IMR-90 (cell line): ENCODE measurements around the gene PLB1. TPM values are rescaled to one million over a fixed set of nuclear protein-coding genes. Genes with fewer than 3 reads are reported as not detected.

ENCODE experiments used
- ATAC-seq: fragments of 200-7000 bp; cut with Tn5 transposase; 2 replicates; pipeline ENCODE4 v1.9.1; 2020; ENCODE audit warnings: low read depth, mild to moderate bottlenecking, moderate library complexity
- BruUV-seq: library from RNA; stranded (reverse); fragments of 400-500 nt; replicated peaks from 2 replicates; lab custom pipeline; 2021; lab: Mats Ljungman, UMichigan
- CTCF ChIA-PET: fragments of 300-600 bp; formaldehyde crosslinking; extraction: SDS; loops from one replicate; lab custom pipeline; 2021; ENCODE audit warnings: antibody characterized with exemption; lab: Yijun Ruan, JAX
- POLR2A ChIA-PET: fragments of 300-600 bp; sonication (Branson Sonifier 250); formaldehyde crosslinking; loops from one replicate; lab custom pipeline; 2022; ENCODE audit warnings: antibody characterized with exemption; ENCODE audit not compliant: unreplicated experiment; lab: Charles Lee
- DNase-seq: peaks from one replicate; pipeline ENCODE4 v3.0.0; 2013
- H2AFZ ChIP-seq: replicated peaks from 2 replicates; pipeline ENCODE3; 2013; ENCODE audit warnings: low read length, mild to moderate bottlenecking; ENCODE audit not compliant: poor library complexity
- H2AK5ac ChIP-seq: 2 replicates; pipeline ENCODE4 v1.6.1; 2013; ENCODE audit warnings: low read depth, low read length, inconsistent platforms
- H2AK9ac ChIP-seq: replicated peaks from 2 replicates; pipeline ENCODE3; 2013; ENCODE audit warnings: mild to moderate bottlenecking, low read depth, low read length, moderate library complexity; ENCODE audit not compliant: poor library complexity
- H2BK120ac ChIP-seq: 2 replicates; pipeline ENCODE4 v1.6.1; 2013; ENCODE audit warnings: low read depth, low read length, inconsistent platforms
- H2BK15ac ChIP-seq: 3 replicates; pipeline ENCODE4 v1.6.1; 2013; ENCODE audit warnings: low read depth, low read length, inconsistent platforms
- H2BK20ac ChIP-seq: 2 replicates; pipeline ENCODE4 v1.6.1; 2013; ENCODE audit warnings: low read depth, mild to moderate bottlenecking, inconsistent platforms, low read length, moderate library complexity
- H2BK5ac ChIP-seq: 2 replicates; pipeline ENCODE4 v1.6.1; 2013; ENCODE audit warnings: mild to moderate bottlenecking, low read depth, low read length, inconsistent platforms; ENCODE audit not compliant: poor library complexity, severe bottlenecking
- H3K14ac ChIP-seq: replicated peaks from 2 replicates; pipeline ENCODE4 v1.6.1; 2013; ENCODE audit warnings: low read depth, low read length, inconsistent platforms
- H3K18ac ChIP-seq: 2 replicates; pipeline ENCODE4 v1.6.1; 2013; ENCODE audit warnings: low read depth, low read length, control low read depth
- H3K23ac ChIP-seq: 2 replicates; pipeline ENCODE4 v1.6.1; 2013; ENCODE audit warnings: low read depth, low read length, inconsistent platforms
- H3K27ac ChIP-seq: 2 replicates; pipeline ENCODE4 v1.5.1; 2013; ENCODE audit warnings: mild to moderate bottlenecking, control low read depth, low read length; ENCODE audit not compliant: insufficient read depth
- H3K27me3 ChIP-seq: 2 replicates; pipeline ENCODE4 v1.6.1; 2013; ENCODE audit warnings: low read length; ENCODE audit not compliant: control insufficient read depth, insufficient read depth
- H3K36me3 ChIP-seq: 2 replicates; pipeline ENCODE4 v1.6.1; 2013; ENCODE audit warnings: low read length, mixed read lengths; ENCODE audit not compliant: control insufficient read depth, insufficient read depth
- H3K4ac ChIP-seq: 2 replicates; pipeline ENCODE4 v1.6.1; 2013; ENCODE audit warnings: low read depth, low read length, inconsistent platforms
- H3K4me1 ChIP-seq: 2 replicates; pipeline ENCODE4 v1.6.1; 2013; ENCODE audit warnings: low read length, mixed read lengths; ENCODE audit not compliant: control insufficient read depth, insufficient read depth
- H3K4me2 ChIP-seq: 2 replicates; pipeline ENCODE4 v1.6.1; 2013; ENCODE audit warnings: low read depth, mild to moderate bottlenecking, control low read depth, low read length, moderate library complexity
- H3K4me3 ChIP-seq: 2 replicates; pipeline ENCODE4 v1.5.1; 2013; ENCODE audit warnings: low read depth, mild to moderate bottlenecking, control low read depth, low read length, moderate library complexity; ENCODE audit not compliant: insufficient read depth
- H3K56ac ChIP-seq: 2 replicates; pipeline ENCODE4 v1.6.1; 2013; ENCODE audit warnings: low read length, inconsistent platforms; ENCODE audit not compliant: insufficient read depth; ENCODE audit errors: extremely low read depth
- H3K79me1 ChIP-seq, 2 experiments: 2 replicates each; pipeline ENCODE4 v1.6.1; 2013; ENCODE audit warnings: low read length in 2 of 2, inconsistent platforms in 1 of 2, low read depth in 1 of 2
- H3K9ac ChIP-seq: 2 replicates; pipeline ENCODE4 v1.6.1; 2013; ENCODE audit warnings: low read depth, low read length, control low read depth
- H3K9me1 ChIP-seq: 2 replicates; pipeline ENCODE4 v1.6.1; 2013; ENCODE audit warnings: low read length, inconsistent platforms; ENCODE audit not compliant: insufficient read depth
- H3K9me3 ChIP-seq: 2 replicates; pipeline ENCODE4 v1.6.1; 2013; ENCODE audit warnings: low read length; ENCODE audit not compliant: control insufficient read depth, insufficient read depth
- H4K20me1 ChIP-seq: 2 replicates; pipeline ENCODE4 v1.6.1; 2013; ENCODE audit warnings: low read length, inconsistent platforms; ENCODE audit not compliant: insufficient read depth
- H4K5ac ChIP-seq: 2 replicates; pipeline ENCODE4 v1.6.1; 2013; ENCODE audit warnings: mild to moderate bottlenecking, low read depth, low read length, control low read depth
- H4K8ac ChIP-seq, 2 experiments: 2 replicates each; pipeline ENCODE4 v1.6.1; 2013; ENCODE audit warnings: low read depth in 2 of 2, low read length in 2 of 2, control low read depth in 1 of 2, inconsistent platforms in 1 of 2
- H4K91ac ChIP-seq: 2 replicates; pipeline ENCODE4 v1.6.1; 2013; ENCODE audit warnings: low read depth, low read length, inconsistent platforms; ENCODE audit not compliant: insufficient read depth
- BHLHE40 ChIP-seq: fragments of 150-350 bp; IDR thresholded peaks from 2 replicates; pipeline ENCODE4 v1.6.1; 2016; ENCODE audit warnings: mild to moderate bottlenecking, low read depth, low read length
- CEBPB ChIP-seq: IDR thresholded peaks from 2 replicates; pipeline ENCODE4 v1.6.1; 2012; ENCODE audit warnings: low read depth, low read length, improper control_type of control experiment
- CHD1 ChIP-seq: IDR thresholded peaks from 2 replicates; pipeline ENCODE4 v1.6.1; 2012; ENCODE audit warnings: low read depth, low read length, improper control_type of control experiment
- FOS ChIP-seq: fragments of 150-350 bp; IDR thresholded peaks from 2 replicates; pipeline ENCODE4 v1.6.1; 2016; ENCODE audit warnings: low read depth, low read length
- MAFK ChIP-seq: IDR thresholded peaks from 2 replicates; pipeline ENCODE4 v1.6.1; 2012; ENCODE audit warnings: low read depth, low read length, improper control_type of control experiment
- MAZ ChIP-seq: IDR thresholded peaks from 2 replicates; pipeline ENCODE4 v1.6.1; 2012; ENCODE audit warnings: low read depth, mild to moderate bottlenecking, low read length, improper control_type of control experiment, moderate library complexity, borderline replicate concordance
- MXI1 ChIP-seq: IDR thresholded peaks from 2 replicates; pipeline ENCODE4 v1.6.1; 2012; ENCODE audit warnings: low read depth, mild to moderate bottlenecking, low read length, moderate library complexity, borderline replicate concordance
- NFE2L2 ChIP-seq: fragments of 150-350 bp; IDR thresholded peaks from 2 replicates; pipeline ENCODE4 v1.6.1; 2016; ENCODE audit warnings: low read depth, mild to moderate bottlenecking, low read length
- POLR2A ChIP-seq: IDR thresholded peaks from 2 replicates; pipeline ENCODE4 v1.6.1; 2012; ENCODE audit warnings: mild to moderate bottlenecking, low read depth, low read length
- RAD21 ChIP-seq: IDR thresholded peaks from 2 replicates; pipeline ENCODE4 v1.6.1; 2012; ENCODE audit warnings: low read length, improper control_type of control experiment
- RCOR1 ChIP-seq: IDR thresholded peaks from 2 replicates; pipeline ENCODE4 v1.6.1; 2012; ENCODE audit warnings: mild to moderate bottlenecking, low read length, improper control_type of control experiment; ENCODE audit not compliant: insufficient replicate concordance
- RFX5 ChIP-seq: IDR thresholded peaks from 2 replicates; pipeline ENCODE4 v1.8.0; 2012; ENCODE audit warnings: low read depth, mild to moderate bottlenecking, low read length, moderate library complexity
- SMC3 ChIP-seq: fragments of 150-350 bp; IDR thresholded peaks from 2 replicates; pipeline ENCODE4 v1.6.1; 2016; ENCODE audit warnings: low read depth, mild to moderate bottlenecking, antibody characterized with exemption, low read length, moderate library complexity
- WGBS, 2 experiments: methylation state at CpG; one replicate each; pipeline versions ENCODE4 v1.1.5 to v1.1.7; 2013; ENCODE audit warnings: missing lambda C conversion rate in 2 of 2; ENCODE audit not compliant: insufficient read length in 1 of 2; ENCODE audit errors: extremely low coverage in 2 of 2; 5-methylcytosine and 5-hydroxymethylcytosine counted together
- dilution Hi-C: fragments of 300-500 bp; cut with HindIII; formaldehyde crosslinking; loops from one replicate; pipeline ENCODE4 v1.14.3; 2018; ENCODE audit warnings: low sequenced_read_pairs; ENCODE audit not compliant: unreplicated experiment
- in situ Hi-C: fragments of 300-500 bp; cut with MboI; formaldehyde crosslinking; loops from 3 replicates; pipeline ENCODE4 v1.14.3; 2019; ENCODE audit warnings: low sequenced_read_pairs, inconsistent platforms, mixed read lengths
- intact Hi-C: fragments of 100-400 bp; cut with micrococcal nuclease; formaldehyde crosslinking; loops from 2 replicates; pipeline ENCODE4 v1.10.0; 2022
- polyA plus RNA-seq, 3 experiments: library from polyadenylated mRNA; depleted of rRNA; stranded (reverse); fragments of >200 nt; gene quantifications; 2 replicates each; pipeline ENCODE4 v1.2.3, GENCODE V29; 2012; ENCODE audit warnings: low replicate concordance in 1 of 3
- total RNA-seq: library from RNA; depleted of rRNA; stranded (reverse); fragments of >200 nt; gene quantifications from 2 replicates; pipeline ENCODE4 v1.2.3, GENCODE V29; 2012
- TF ChIP-seq, protein P1 (sequence below): fragments of 150-350 bp; IDR thresholded peaks from 2 replicates; pipeline ENCODE4 v1.6.1; 2016; ENCODE audit warnings: low read depth, mild to moderate bottlenecking, low read length, moderate library complexity, borderline replicate concordance
- TF ChIP-seq, protein P2 (sequence below): fragments of 150-350 bp; IDR thresholded peaks from 2 replicates; pipeline ENCODE4 v1.6.1; 2017; ENCODE audit warnings: mild to moderate bottlenecking, antibody characterized with exemption, low read length, low read depth
- TF ChIP-seq, protein P3 (sequence below): conservative IDR thresholded peaks from 2 replicates; pipeline ENCODE4 v1.5.1; 2012; ENCODE audit warnings: mild to moderate bottlenecking, low read depth, low read length, improper control_type of control experiment

The PLB1 gene
- total and polyA plus RNA-seq, 2 of the 4 experiments (the other 2 are of a cell fraction) = 0.74 to 0.90 TPM

DNA sequence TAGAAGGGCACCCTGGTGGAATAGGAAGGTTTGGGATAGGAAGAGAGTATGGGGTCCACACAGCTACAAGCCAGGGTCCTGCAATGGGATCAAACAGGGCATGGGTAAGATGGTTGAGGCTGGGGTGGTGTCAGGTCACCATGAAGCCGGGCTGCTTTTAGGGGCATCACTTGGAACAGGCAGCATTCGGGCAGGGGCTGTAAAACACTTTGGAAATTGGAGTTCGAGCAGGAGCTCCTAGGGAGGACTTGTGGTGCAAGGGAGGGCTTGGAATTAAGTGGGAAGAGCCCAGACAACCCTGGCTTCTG is 47.1 kb upstream of the PLB1 start:
- DNase-seq (no peak), ATAC-seq (no peak)
- TF ChIP-seq CEBPB (no peak), POLR2A (no peak), MXI1 (no peak), RFX5 (no peak), BHLHE40 (no peak), NFE2L2 (no peak), CHD1 (no peak), MAZ (no peak), RAD21 (no peak), FOS (no peak), RCOR1 (no peak), SMC3 (no peak), MAFK (no peak)
- TF ChIP-seq, protein P1, sequence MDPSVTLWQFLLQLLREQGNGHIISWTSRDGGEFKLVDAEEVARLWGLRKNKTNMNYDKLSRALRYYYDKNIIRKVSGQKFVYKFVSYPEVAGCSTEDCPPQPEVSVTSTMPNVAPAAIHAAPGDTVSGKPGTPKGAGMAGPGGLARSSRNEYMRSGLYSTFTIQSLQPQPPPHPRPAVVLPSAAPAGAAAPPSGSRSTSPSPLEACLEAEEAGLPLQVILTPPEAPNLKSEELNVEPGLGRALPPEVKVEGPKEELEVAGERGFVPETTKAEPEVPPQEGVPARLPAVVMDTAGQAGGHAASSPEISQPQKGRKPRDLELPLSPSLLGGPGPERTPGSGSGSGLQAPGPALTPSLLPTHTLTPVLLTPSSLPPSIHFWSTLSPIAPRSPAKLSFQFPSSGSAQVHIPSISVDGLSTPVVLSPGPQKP = no peak
- TF ChIP-seq, protein P2, sequence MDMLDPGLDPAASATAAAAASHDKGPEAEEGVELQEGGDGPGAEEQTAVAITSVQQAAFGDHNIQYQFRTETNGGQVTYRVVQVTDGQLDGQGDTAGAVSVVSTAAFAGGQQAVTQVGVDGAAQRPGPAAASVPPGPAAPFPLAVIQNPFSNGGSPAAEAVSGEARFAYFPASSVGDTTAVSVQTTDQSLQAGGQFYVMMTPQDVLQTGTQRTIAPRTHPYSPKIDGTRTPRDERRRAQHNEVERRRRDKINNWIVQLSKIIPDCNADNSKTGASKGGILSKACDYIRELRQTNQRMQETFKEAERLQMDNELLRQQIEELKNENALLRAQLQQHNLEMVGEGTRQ = no peak
- TF ChIP-seq, protein P3, sequence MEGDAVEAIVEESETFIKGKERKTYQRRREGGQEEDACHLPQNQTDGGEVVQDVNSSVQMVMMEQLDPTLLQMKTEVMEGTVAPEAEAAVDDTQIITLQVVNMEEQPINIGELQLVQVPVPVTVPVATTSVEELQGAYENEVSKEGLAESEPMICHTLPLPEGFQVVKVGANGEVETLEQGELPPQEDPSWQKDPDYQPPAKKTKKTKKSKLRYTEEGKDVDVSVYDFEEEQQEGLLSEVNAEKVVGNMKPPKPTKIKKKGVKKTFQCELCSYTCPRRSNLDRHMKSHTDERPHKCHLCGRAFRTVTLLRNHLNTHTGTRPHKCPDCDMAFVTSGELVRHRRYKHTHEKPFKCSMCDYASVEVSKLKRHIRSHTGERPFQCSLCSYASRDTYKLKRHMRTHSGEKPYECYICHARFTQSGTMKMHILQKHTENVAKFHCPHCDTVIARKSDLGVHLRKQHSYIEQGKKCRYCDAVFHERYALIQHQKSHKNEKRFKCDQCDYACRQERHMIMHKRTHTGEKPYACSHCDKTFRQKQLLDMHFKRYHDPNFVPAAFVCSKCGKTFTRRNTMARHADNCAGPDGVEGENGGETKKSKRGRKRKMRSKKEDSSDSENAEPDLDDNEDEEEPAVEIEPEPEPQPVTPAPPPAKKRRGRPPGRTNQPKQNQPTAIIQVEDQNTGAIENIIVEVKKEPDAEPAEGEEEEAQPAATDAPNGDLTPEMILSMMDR = no peak
- Histone ChIP-seq H3K36me3 (no peaks in the 10 kb centered on the region), H2BK20ac (peak overlapping the region; percentile 91), H3K56ac (no peak overlapping the region), H3K27ac (peak overlapping the region; percentile 88), H3K79me1 (peaks cover 4 to 40% of the 10 kb centered on the region in 2 experiments; a peak in 3 of 4 replicates), H3K9me3 (no peaks in the 10 kb centered on the region), H3K27me3 (no peaks in the 10 kb centered on the region), H4K20me1 (no peaks in the 10 kb centered on the region), H3K4me3 (no peak overlapping the region), H3K4me1 (peaks cover 37% of the 10 kb centered on the region), H3K4me2 (no peak overlapping the region), H4K91ac (peak overlapping the region; percentile 67), H4K8ac (peak overlapping the region; percentile 28 to 97), H3K18ac (peak overlapping the region; percentile 93), H3K9ac (no peak overlapping the region), H3K4ac (peak overlapping the region; percentile 95), H3K23ac (peak overlapping the region; percentile 35), H3K9me1 (peaks cover 43% of the 10 kb centered on the region), H3K14ac (peak overlapping the region; percentile 85), H2BK120ac (peak overlapping the region; percentile 98), H2BK5ac (peak overlapping the region; percentile 88), H2BK15ac (peak overlapping the region; percentile 20; the same call in 2 of the 3 replicates), H4K5ac (peak overlapping the region; percentile 91), H2AFZ (peak overlapping the region; percentile 81), H2AK9ac (peak overlapping the region; percentile 80), H2AK5ac (peak overlapping the region; percentile 90)
- dilution Hi-C loops = no loop called here
- WGBS, 2 experiments = 100% methylated on average over 2 of the region's 3 CpGs; no CpG with 5 or more reads in 1 of the 2 experiments
- intact Hi-C loops = loop anchor here (5.0 kb wide), 1 partner anchor 746 kb away; no protein-coding TSS in a partner anchor
- CTCF ChIA-PET = no interaction called here
- in situ Hi-C loops = no loop called here
- BruUV-seq = no TSS peak
- POLR2A ChIA-PET = no interaction called here
